HepG2 (cell line): Measurements from ENCODE around the gene NPPC.
A peak's percentile ranks its signal among the peaks of the same experiment; 100 is the strongest.

Source experiments
- CTCF ChIP-seq: sonication (generic); formaldehyde crosslinking; IDR thresholded peaks from 2 replicates; pipeline ENCODE4 v1.5.0; 2020; ENCODE audit warnings: mild to moderate bottlenecking, missing genetic modification reagents, moderate library complexity
- EZH2 ChIP-seq: conservative IDR thresholded peaks from 2 replicates; pipeline ENCODE4 v1.6.1; 2012; ENCODE audit warnings: mild to moderate bottlenecking, low read depth, low read length, moderate library complexity
- HCFC1 ChIP-seq: fragments of 150-350 bp; IDR thresholded peaks from 2 replicates; pipeline ENCODE4 v1.6.1; 2014; ENCODE audit warnings: low read depth, low read length
- KDM1A ChIP-seq: IDR thresholded peaks from 2 replicates; pipeline ENCODE4 v1.6.1; 2016; ENCODE audit warnings: missing compliant biosample characterization
- POLR2A ChIP-seq, 2 experiments: IDR thresholded peaks; 2 replicates each; pipeline ENCODE4 v1.6.1; 2011; ENCODE audit warnings: low read depth in 2 of 2, low read length in 2 of 2, mild to moderate bottlenecking in 1 of 2, moderate library complexity in 1 of 2; ENCODE audit not compliant: insufficient read depth in 1 of 2
- POLR2AphosphoS5 ChIP-seq: IDR thresholded peaks from 2 replicates; pipeline ENCODE4 v1.6.1; 2012; ENCODE audit warnings: low read depth, low read length
- RELA ChIP-seq: sonication (generic); formaldehyde crosslinking; IDR thresholded peaks from 2 replicates; pipeline ENCODE4 v1.4.0; 2020; ENCODE audit warnings: missing genetic modification reagents
- RFX5 ChIP-seq: IDR thresholded peaks from 2 replicates; pipeline ENCODE4 v1.6.1; 2011; ENCODE audit warnings: low read depth, low read length, improper control_type of control experiment
- SMAD1 ChIP-seq: sonication (generic); formaldehyde crosslinking; IDR thresholded peaks from 2 replicates; pipeline ENCODE4 v1.4.0; 2020; ENCODE audit warnings: missing genetic modification reagents, low read depth, mild to moderate bottlenecking, borderline replicate concordance
- STAG1 ChIP-seq: sonication (generic); formaldehyde crosslinking; IDR thresholded peaks from 2 replicates; pipeline ENCODE4 v1.4.0; 2020; ENCODE audit warnings: missing genetic modification reagents
- STAT6 ChIP-seq: sonication (generic); formaldehyde crosslinking; IDR thresholded peaks from 2 replicates; pipeline ENCODE4 v1.4.0; 2020; ENCODE audit warnings: missing genetic modification reagents, mild to moderate bottlenecking, borderline replicate concordance

GRCh38 chr2:231928481-231928880 lies 2.3 kb upstream of the NPPC start:
- TF ChIP-seq HCFC1 (no peak), POLR2AphosphoS5 (no peak), KDM1A (no peak), STAG1 (CRISPR knock-in tag) (peak; percentile 46), RELA (CRISPR knock-in tag) (no peak), CTCF (CRISPR knock-in tag) (peak; percentile 58), EZH2 (no peak), STAT6 (CRISPR knock-in tag) (no peak), POLR2A (IDR thresholded peaks at IDR 0.05; ENCODE audit: insufficient read depth in 1 of 2, low read depth in 2 of 2, low read length in 2 of 2) (no peak), RFX5 (no peak), SMAD1 (CRISPR knock-in tag) (no peak)
